Hepatocyte (in vitro differentiated cells): Measurements from ENCODE around the gene COL6A3.

Experiments used
- CTCF ChIP-seq: fragments of 200-600 bp; sonication (generic); IDR thresholded peaks from 2 replicates; pipeline ENCODE4 v1.5.1; 2016; ENCODE audit warnings: antibody characterized with exemption, mild to moderate bottlenecking; ENCODE audit not compliant: poor library complexity
- EZH2 ChIP-seq: fragments of 200-600 bp; sonication (generic); IDR thresholded peaks from 2 replicates; pipeline ENCODE4 v1.6.1; 2016; ENCODE audit warnings: antibody characterized with exemption, mild to moderate bottlenecking, borderline replicate concordance
- EZH2phosphoT487 ChIP-seq: fragments of 200-600 bp; sonication (generic); IDR thresholded peaks from one replicate; pipeline ENCODE4 v1.6.1; 2018; ENCODE audit warnings: antibody characterized with exemption, mild to moderate bottlenecking, low read depth, moderate library complexity; ENCODE audit not compliant: unreplicated experiment, severe bottlenecking

DNA sequence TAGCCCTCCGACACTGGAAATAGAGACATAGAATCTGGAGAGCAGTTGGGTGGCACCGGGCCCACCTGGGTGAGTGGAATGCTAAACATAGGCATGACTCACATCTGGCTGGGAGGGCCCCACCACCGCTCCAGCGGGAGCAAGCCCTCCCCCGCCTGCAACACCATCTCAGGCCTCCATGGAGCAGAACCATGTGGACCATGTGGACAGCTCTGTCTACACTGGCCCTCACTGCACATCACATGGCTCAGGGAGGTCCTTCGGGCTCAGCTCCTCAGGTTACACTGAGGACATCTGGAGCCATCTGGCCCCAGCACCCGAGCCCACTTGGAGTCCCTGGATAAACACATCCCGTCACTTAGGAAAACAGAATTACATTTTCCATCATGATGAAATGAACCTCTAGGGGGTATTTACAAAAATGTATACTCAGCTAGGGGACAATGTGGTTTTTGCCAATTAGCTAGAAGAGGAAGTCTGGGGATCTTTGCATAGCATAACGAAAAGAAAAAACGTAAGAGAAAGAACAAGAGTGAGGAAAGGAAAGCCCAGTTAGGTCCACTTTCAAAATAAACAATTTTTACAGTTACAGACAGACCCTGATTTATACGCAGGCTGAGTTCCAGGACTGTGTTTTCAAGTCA, 42.4 kb upstream of the COL6A3 start:
- TF ChIP-seq CTCF = no peak
- TF ChIP-seq EZH2phosphoT487 = no peak
- no peak for TF ChIP-seq EZH2
